SK-N-SH treated with all-trans-retinoic acid at 6 μM for 48 hours (cell line): Measurements from ENCODE around the gene RNF40.

Experiments used
- ARNTL ChIP-seq: fragments of 450-650 bp; formaldehyde crosslinking; IDR thresholded peaks from 2 replicates; pipeline ENCODE4 v1.5.0; 2020; ENCODE audit warnings: low read depth, mild to moderate bottlenecking, moderate library complexity, borderline replicate concordance
- BACH2 ChIP-seq: fragments of 250-450 bp; sonication (Bioruptor Pico); IDR thresholded peaks from 2 replicates; pipeline ENCODE4 v1.9.0; 2021; ENCODE audit warnings: mild to moderate bottlenecking, borderline replicate concordance
- CREB5 ChIP-seq: fragments of 250-450 bp; sonication (Bioruptor Pico); IDR thresholded peaks from 2 replicates; pipeline ENCODE4 v1.5.1; 2020; ENCODE audit warnings: low read depth, mild to moderate bottlenecking, moderate library complexity
- CSRNP3 ChIP-seq: fragments of 250-450 bp; sonication (Bioruptor Pico); IDR thresholded peaks from 2 replicates; pipeline ENCODE4 v1.5.1; 2021; ENCODE audit warnings: mild to moderate bottlenecking, moderate library complexity
- ISL1 ChIP-seq: fragments of 250-450 bp; sonication (Bioruptor Pico); IDR thresholded peaks from 2 replicates; pipeline ENCODE4 v2.1.2; 2022; ENCODE audit warnings: mild to moderate bottlenecking, moderate library complexity
- OSR1 ChIP-seq: fragments of 250-450 bp; sonication (Bioruptor Pico); IDR thresholded peaks from 2 replicates; pipeline ENCODE4 v1.8.0; 2022; ENCODE audit warnings: moderate library complexity, mild to moderate bottlenecking, inconsistent platforms
- PATZ1 ChIP-seq: fragments of 250-450 bp; sonication (Bioruptor Pico); IDR thresholded peaks from 2 replicates; pipeline ENCODE4 v1.8.0; 2020; ENCODE audit warnings: mild to moderate bottlenecking, moderate library complexity, borderline replicate concordance
- POU6F1 ChIP-seq: fragments of 250-450 bp; sonication (Bioruptor Pico); IDR thresholded peaks from 2 replicates; pipeline ENCODE4 v1.8.0; 2021; ENCODE audit warnings: low read depth, mild to moderate bottlenecking, moderate library complexity, borderline replicate concordance
- RARB ChIP-seq: fragments of 250-450 bp; sonication (Bioruptor Pico); IDR thresholded peaks from 2 replicates; pipeline ENCODE4 v1.8.0; 2021; ENCODE audit warnings: mild to moderate bottlenecking, moderate library complexity
- SNAI2 ChIP-seq: fragments of 250-450 bp; sonication (Bioruptor Pico); IDR thresholded peaks from 2 replicates; pipeline ENCODE4 v1.5.0; 2020; ENCODE audit warnings: mild to moderate bottlenecking, moderate library complexity
- TSHZ2 ChIP-seq: fragments of 250-450 bp; sonication (Bioruptor Pico); IDR thresholded peaks from 2 replicates; pipeline ENCODE4 v1.5.0; 2020; ENCODE audit warnings: mild to moderate bottlenecking, moderate library complexity
- ZC3H10 ChIP-seq: fragments of 250-450 bp; sonication (Bioruptor Pico); IDR thresholded peaks from 2 replicates; pipeline ENCODE4 v1.5.1; 2021; ENCODE audit warnings: mild to moderate bottlenecking, moderate library complexity
- ZFP30 ChIP-seq: fragments of 450-650 bp; formaldehyde crosslinking; IDR thresholded peaks from 2 replicates; pipeline ENCODE4 v1.5.0; 2022; ENCODE audit warnings: mild to moderate bottlenecking, moderate library complexity
- ZNF565 ChIP-seq: fragments of 450-650 bp; formaldehyde crosslinking; conservative IDR thresholded peaks from 2 replicates; pipeline ENCODE4 v1.5.0; 2020; ENCODE audit warnings: low read depth, mild to moderate bottlenecking, moderate library complexity

- no peak for TF ChIP-seq CREB5
- no peak for TF ChIP-seq ARNTL (CRISPR knock-in tag)
- no peak for TF ChIP-seq SNAI2
- no peak for TF ChIP-seq ZC3H10
- TF ChIP-seq ISL1 (CRISPR knock-in tag) = no peak
- no peak for TF ChIP-seq PATZ1 (CRISPR knock-in tag)
- no peak for TF ChIP-seq RARB (CRISPR knock-in tag)
- TF ChIP-seq ZFP30 (CRISPR knock-in tag) = no peak
- TF ChIP-seq POU6F1 = no peak
- TF ChIP-seq OSR1 = no peak
- TF ChIP-seq BACH2 (CRISPR knock-in tag) = no peak
- TF ChIP-seq ZNF565 (CRISPR knock-in tag) = no peak
- TF ChIP-seq TSHZ2 (CRISPR knock-in tag) = no peak
- no peak for TF ChIP-seq CSRNP3
These were observed 11.9 kb upstream of the RNF40 start for GRCh38 chr16:30750201-30750600.
